BE2C (cell line): ENCODE data around the gene SIX2.

ENCODE experiments used
- DNase-seq: peaks from one replicate; pipeline ENCODE4 v3.0.0-alpha.2; 2020
- H3K27me3 ChIP-seq: fragments of 250-450 bp; sonication (Bioruptor Pico); 2 replicates; pipeline ENCODE4 v1.5.1; 2020; ENCODE audit warnings: mild to moderate bottlenecking
- H3K36me3 ChIP-seq: fragments of 250-450 bp; sonication (Bioruptor Pico); 2 replicates; pipeline ENCODE4 v1.5.1; 2020; ENCODE audit warnings: mild to moderate bottlenecking
- H3K4me1 ChIP-seq: fragments of 250-450 bp; sonication (Bioruptor Pico); 2 replicates; pipeline ENCODE4 v1.5.1; 2020
- H3K4me3 ChIP-seq: 2 replicates; pipeline ENCODE4 v1.5.1; 2011; ENCODE audit warnings: low read depth, low read length
- H3K9me3 ChIP-seq: fragments of 250-450 bp; sonication (Bioruptor Pico); 2 replicates; pipeline ENCODE4 v1.5.1; 2020
- CTCF ChIP-seq: IDR thresholded peaks from 2 replicates; pipeline ENCODE4 v1.5.1; 2012; ENCODE audit warnings: mild to moderate bottlenecking, low read depth, low read length

The SIX2 gene

GRCh38 chr2:45006041-45006941 is 3.0 kb downstream of the SIX2 start:
- no peak for DNase-seq
- Histone ChIP-seq H3K4me1 (no peaks in the 10 kb centered on the region), H3K9me3 (peaks cover 3% of the 10 kb centered on the region; the same call in 1 of the 2 replicates), H3K4me3 (no peak overlapping the region), H3K27me3 (no peaks in the 10 kb centered on the region), H3K36me3 (no peaks in the 10 kb centered on the region)
- no peak for TF ChIP-seq CTCF

DNA sequence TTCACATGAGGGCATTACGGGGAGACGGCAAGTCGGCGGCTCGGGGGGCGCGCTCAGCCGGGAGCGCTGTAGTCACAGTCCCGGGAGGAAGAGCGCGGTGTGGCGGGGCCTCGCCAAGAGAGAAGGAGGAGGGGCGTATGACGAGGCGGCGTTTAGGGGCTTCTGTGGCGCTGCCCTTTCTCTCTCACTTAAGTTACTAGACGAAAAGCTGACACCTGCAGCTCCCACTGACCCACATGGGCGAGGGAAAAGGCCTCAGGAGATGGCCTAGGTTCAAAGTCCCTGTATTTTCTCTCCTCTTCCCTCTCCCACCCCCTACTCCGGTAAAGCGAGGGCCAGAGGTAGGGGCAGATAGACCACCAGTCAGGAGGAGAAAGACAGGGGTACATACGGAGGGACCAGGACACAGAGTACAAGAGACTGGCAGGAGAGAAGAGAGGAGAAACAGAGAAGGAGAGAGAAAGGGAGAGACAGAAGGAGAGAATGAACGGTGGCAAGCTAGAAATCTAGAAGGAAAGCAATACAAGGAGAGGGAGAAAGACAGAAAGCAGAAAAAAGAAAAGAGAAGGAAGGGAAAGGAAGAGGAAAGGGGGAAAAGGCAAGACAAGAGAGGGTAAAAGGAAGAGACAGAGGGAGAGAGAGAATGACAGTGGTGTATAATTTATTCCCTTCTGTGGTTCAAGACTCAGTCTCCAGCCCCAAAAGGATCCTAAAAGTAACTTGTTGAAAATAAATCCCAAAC is 3.8 kb downstream of the SIX2 start:
- Histone ChIP-seq H3K36me3 (no peaks in the 10 kb centered on the region), H3K4me3 (no peak overlapping the region), H3K9me3 (peaks cover 3% of the 10 kb centered on the region; the same call in 1 of the 2 replicates), H3K27me3 (no peaks in the 10 kb centered on the region), H3K4me1 (no peaks in the 10 kb centered on the region)
- TF ChIP-seq CTCF: no peak
- DNase-seq: no peak

- DNase-seq: no peak
- H3K9me3 ChIP-seq: peaks cover 3% of the 10 kb centered on the region; the same call in 1 of the 2 replicates
- no peaks in the 10 kb centered on the region for H3K4me1 ChIP-seq
- no peaks in the 10 kb centered on the region for H3K36me3 ChIP-seq
- H3K4me3 ChIP-seq: no peak overlapping the region
- H3K27me3 ChIP-seq: no peaks in the 10 kb centered on the region
- no peak for TF ChIP-seq CTCF
These were observed 4.6 kb downstream of the SIX2 start for GRCh38 chr2:45004562-45005191.

- no peaks in the 10 kb centered on the region for H3K4me1 ChIP-seq
- TF ChIP-seq CTCF: no peak
- no peak for DNase-seq
- no peak overlapping the region for H3K4me3 ChIP-seq
- peaks cover 3% of the 10 kb centered on the region; the same call in 1 of the 2 replicates for H3K9me3 ChIP-seq
- no peaks in the 10 kb centered on the region for H3K27me3 ChIP-seq
- no peaks in the 10 kb centered on the region for H3K36me3 ChIP-seq
These were observed 5.4 kb downstream of the SIX2 start for GRCh38 chr2:45003579-45004551.

- Histone ChIP-seq H3K27me3 (no peaks in the 10 kb centered on the region), H3K4me3 (no peak overlapping the region), H3K36me3 (no peaks in the 10 kb centered on the region), H3K9me3 (no peaks in the 10 kb centered on the region), H3K4me1 (no peaks in the 10 kb centered on the region)
- no peak for TF ChIP-seq CTCF
- no peak for DNase-seq
These were observed 6.6 kb downstream of the SIX2 start for GRCh38 chr2:45002686-45003085.
